DLD1 (cell line): ENCODE measurements around the gene GAA.
"Not testable (repeated sequence)": the region's sequence is repeated elsewhere in the genome, so short reads cannot be mapped to it uniquely, and the experiment has no call there.

Source experiments
- in situ Hi-C: cut with HindIII; loops from 2 replicates; pipeline ENCODE4 v1.10.0; 2017; ENCODE audit warnings: low sequenced_read_pairs

Gene GAA

GRCh38 chr17:80082403-80083135, 18.8 kb upstream of the GAA start:
- in situ Hi-C loops = no loop called here

GRCh38 chr17:80083136-80083661, 18.2 kb upstream of the GAA start:
- in situ Hi-C loops = no loop called here

- in situ Hi-C loops = no loop called here
Measured at GRCh38 chr17:80084773-80085172, 16.6 kb upstream of the GAA start.

- in situ Hi-C loops = no loop called here
Measured at GRCh38 chr17:80086081-80086480, 15.3 kb upstream of the GAA start.

GRCh38 chr17:80086616-80087015, 14.8 kb upstream of the GAA start:
- in situ Hi-C loops = no loop called here

- in situ Hi-C loops = no loop called here
Measured at GRCh38 chr17:80087346-80088265, 13.8 kb upstream of the GAA start.

GRCh38 chr17:80089762-80090161, 11.6 kb upstream of the GAA start:
- in situ Hi-C loops = no loop called here

- in situ Hi-C loops = not testable (repeated sequence)
Measured at GRCh38 chr17:80090164-80090563, 11.2 kb upstream of the GAA start.

GRCh38 chr17:80091376-80091775, 10.0 kb upstream of the GAA start:
- in situ Hi-C loops = no loop called here

GRCh38 chr17:80092959-80093358, 8.4 kb upstream of the GAA start:
- in situ Hi-C loops = no loop called here

- in situ Hi-C loops = no loop called here
Measured at GRCh38 chr17:80095038-80095843, 6.1 kb upstream of the GAA start.

GRCh38 chr17:80095844-80096475, 5.4 kb upstream of the GAA start:
- in situ Hi-C loops = no loop called here

- in situ Hi-C loops = no loop called here
Measured at GRCh38 chr17:80096561-80097021, 4.8 kb upstream of the GAA start.

GRCh38 chr17:80097127-80097621, 4.2 kb upstream of the GAA start:
- in situ Hi-C loops = no loop called here

- in situ Hi-C loops = no loop called here
Measured at GRCh38 chr17:80097844-80098691, 3.3 kb upstream of the GAA start.

GRCh38 chr17:80099291-80100034, 1.9 kb upstream of the GAA start:
- in situ Hi-C loops = no loop called here

GRCh38 chr17:80100035-80100323, 1.4 kb upstream of the GAA start:
- in situ Hi-C loops = no loop called here

GRCh38 chr17:80101946-80102663, 724 bp downstream of the GAA start:
- in situ Hi-C loops = no loop called here
